ENCODE results near the gene MUC2.

MUC2 gene

GRCh38 chr11:1074244-1075221 lies at the start of gene MUC2:
MUC2 (plus strand) TSS chr11:1074874.
- no peak for TF ChIP-seq CTCF (conservative IDR thresholded peaks at IDR 0.05; ENCODE audit: low read depth, low read length)
- DNase-seq (ENCODE audit: low read depth): no peak

GRCh38 chr11:1025410-1026162 lies 49.1 kb upstream of the MUC2 start:
- no peak overlapping the region for H3K4me3 ChIP-seq (ENCODE audit: low read length)
- no peak for TF ChIP-seq CTCF (conservative IDR thresholded peaks at IDR 0.05; ENCODE audit: low read depth, low read length)

More at GRCh38 chr11:1074244-1075221, at the start of gene MUC2:
- no peak within 1 kb of the TSS for H3K4me3 ChIP-seq (ENCODE audit: low read length)

GRCh38 chr11:1026163-1026450 lies 48.6 kb upstream of the MUC2 start:
- DNase-seq (ENCODE audit: low read depth): no peak
- no peak for TF ChIP-seq CTCF (conservative IDR thresholded peaks at IDR 0.05; ENCODE audit: low read depth, low read length)

More at GRCh38 chr11:1025410-1026162, 49.1 kb upstream of the MUC2 start:
- no peak for DNase-seq (ENCODE audit: low read depth)

GRCh38 chr11:1026641-1027482 lies 47.8 kb upstream of the MUC2 start:
- no peak for DNase-seq (ENCODE audit: low read depth)
- H3K4me3 ChIP-seq (ENCODE audit: low read length): no peak overlapping the region
- no peak for TF ChIP-seq CTCF (conservative IDR thresholded peaks at IDR 0.05; ENCODE audit: low read depth, low read length)

More at GRCh38 chr11:1026163-1026450, 48.6 kb upstream of the MUC2 start:
- no peak overlapping the region for H3K4me3 ChIP-seq (ENCODE audit: low read length)

- no peak overlapping the region for H3K4me3 ChIP-seq (ENCODE audit: low read length)
- DNase-seq (ENCODE audit: low read depth): no peak
- no peak for TF ChIP-seq CTCF (conservative IDR thresholded peaks at IDR 0.05; ENCODE audit: low read depth, low read length)
Measured at GRCh38 chr11:1027483-1028290, 47.0 kb upstream of the MUC2 start.

- no peak for TF ChIP-seq CTCF (conservative IDR thresholded peaks at IDR 0.05; ENCODE audit: low read depth, low read length)
Measured at GRCh38 chr11:1028291-1028540, 46.5 kb upstream of the MUC2 start.

More at GRCh38 chr11:1028291-1028540, 46.5 kb upstream of the MUC2 start:
- no peak overlapping the region for H3K4me3 ChIP-seq (ENCODE audit: low read length)
- no peak for DNase-seq (ENCODE audit: low read depth)

Data from retinal pigment epithelial cell (primary cell).